ENCODE results near the gene EAPP. TPM values are rescaled to one million over a fixed set of nuclear protein-coding genes. Genes with fewer than 3 reads are reported as not detected.
"Not testable (repeated sequence)": the region's sequence is repeated elsewhere in the genome, so short reads cannot be mapped to it uniquely, and the experiment has no call there.

The EAPP gene
- total RNA-seq, 1 experiment from 2014 or later, result 63.5 TPM

GRCh38 chr14:34488528-34488927 is 51.0 kb downstream of the EAPP start:
- no peak for DNase-seq
- Histone ChIP-seq H3K4me1 (ENCODE audit: low read length) (no peaks in the 10 kb centered on the region), H3K9ac (ENCODE audit: low read length) (no peak overlapping the region), H3K36me3 (ENCODE audit: insufficient read depth, low read length) (no peaks in the 10 kb centered on the region), H3K9me3 (ENCODE audit: low read length) (no peaks in the 10 kb centered on the region), H4K20me1 (ENCODE audit: insufficient read depth, low read depth, low read length) (no peaks in the 10 kb centered on the region), H3K79me2 (ENCODE audit: low read length) (no peaks in the 10 kb centered on the region), H3K4me3 (ENCODE audit: low read length) (no peak overlapping the region), H3K27ac (ENCODE audit: low read length) (no peak overlapping the region), H3K27me3 (ENCODE audit: low read length) (no peaks in the 10 kb centered on the region), H3K4me2 (ENCODE audit: low read depth, low read length, poor library complexity, severe bottlenecking) (no peak overlapping the region), H2AFZ (ENCODE audit: low read length) (no peak overlapping the region), H3K9me2 (replicated peaks; ENCODE audit: insufficient read depth, low read length) (no peaks in the 10 kb centered on the region)

GRCh38 chr14:34484726-34485125 is 54.8 kb downstream of the EAPP start:
- no peak for DNase-seq
- no peak overlapping the region for H3K27ac ChIP-seq (ENCODE audit: low read length)

GRCh38 chr14:34482463-34482862 is 57.0 kb downstream of the EAPP start:
- H3K9ac ChIP-seq (ENCODE audit: low read length), result no peak overlapping the region
- no peak overlapping the region for H3K27ac ChIP-seq (ENCODE audit: low read length)
- no peak overlapping the region for H2AFZ ChIP-seq (ENCODE audit: low read length)
- H3K9me3 ChIP-seq (ENCODE audit: low read length), result no peaks in the 10 kb centered on the region
- DNase-seq, result no peak
- no peaks in the 10 kb centered on the region for H3K9me2 ChIP-seq (replicated peaks; ENCODE audit: insufficient read depth, low read length)
- H3K4me1 ChIP-seq (ENCODE audit: low read length), result no peaks in the 10 kb centered on the region
- H4K20me1 ChIP-seq (ENCODE audit: insufficient read depth, low read depth, low read length), result no peaks in the 10 kb centered on the region
- no peaks in the 10 kb centered on the region for H3K36me3 ChIP-seq (ENCODE audit: insufficient read depth, low read length)
- H3K27me3 ChIP-seq (ENCODE audit: low read length), result no peaks in the 10 kb centered on the region
- no peak overlapping the region for H3K4me3 ChIP-seq (ENCODE audit: low read length)
- H3K4me2 ChIP-seq (ENCODE audit: low read depth, low read length, poor library complexity, severe bottlenecking), result no peak overlapping the region
- H3K79me2 ChIP-seq (ENCODE audit: low read length), result no peaks in the 10 kb centered on the region

More at GRCh38 chr14:34484726-34485125, 54.8 kb downstream of the EAPP start:
- H3K4me3 ChIP-seq (ENCODE audit: low read length), result no peak overlapping the region
- H3K9me3 ChIP-seq (ENCODE audit: low read length), result no peaks in the 10 kb centered on the region
- H4K20me1 ChIP-seq (ENCODE audit: insufficient read depth, low read depth, low read length), result no peaks in the 10 kb centered on the region
- H3K79me2 ChIP-seq (ENCODE audit: low read length), result no peaks in the 10 kb centered on the region
- H3K27me3 ChIP-seq (ENCODE audit: low read length), result no peaks in the 10 kb centered on the region
- H3K4me1 ChIP-seq (ENCODE audit: low read length), result no peaks in the 10 kb centered on the region
- H3K4me2 ChIP-seq (ENCODE audit: low read depth, low read length, poor library complexity, severe bottlenecking), result no peak overlapping the region
- H3K9me2 ChIP-seq (replicated peaks; ENCODE audit: insufficient read depth, low read length), result no peaks in the 10 kb centered on the region
- no peak overlapping the region for H2AFZ ChIP-seq (ENCODE audit: low read length)
- no peak overlapping the region for H3K9ac ChIP-seq (ENCODE audit: low read length)
- H3K36me3 ChIP-seq (ENCODE audit: insufficient read depth, low read length), result no peaks in the 10 kb centered on the region

GRCh38 chr14:34479694-34480093 is 59.8 kb downstream of the EAPP start:
- Histone ChIP-seq H3K4me1 (ENCODE audit: low read length) (no peaks in the 10 kb centered on the region), H3K9ac (ENCODE audit: low read length) (no peak overlapping the region)

GRCh38 chr14:34478261-34478660 is 61.2 kb downstream of the EAPP start:
- Histone ChIP-seq H3K4me3 (ENCODE audit: low read length) (no peak overlapping the region), H3K27ac (ENCODE audit: low read length) (no peak overlapping the region), H3K9me2 (replicated peaks; ENCODE audit: insufficient read depth, low read length) (no peaks in the 10 kb centered on the region), H3K4me1 (ENCODE audit: low read length) (no peaks in the 10 kb centered on the region), H3K79me2 (ENCODE audit: low read length) (no peaks in the 10 kb centered on the region), H3K27me3 (ENCODE audit: low read length) (no peaks in the 10 kb centered on the region), H3K9me3 (ENCODE audit: low read length) (no peaks in the 10 kb centered on the region), H3K4me2 (ENCODE audit: low read depth, low read length, poor library complexity, severe bottlenecking) (no peak overlapping the region), H3K36me3 (ENCODE audit: insufficient read depth, low read length) (no peaks in the 10 kb centered on the region), H3K9ac (ENCODE audit: low read length) (no peak overlapping the region), H4K20me1 (ENCODE audit: insufficient read depth, low read depth, low read length) (no peaks in the 10 kb centered on the region), H2AFZ (ENCODE audit: low read length) (no peak overlapping the region)
- no peak for DNase-seq

More at GRCh38 chr14:34479694-34480093, 59.8 kb downstream of the EAPP start:
- Histone ChIP-seq H3K9me2 (replicated peaks; ENCODE audit: insufficient read depth, low read length) (no peaks in the 10 kb centered on the region), H3K4me3 (ENCODE audit: low read length) (no peak overlapping the region), H3K36me3 (ENCODE audit: insufficient read depth, low read length) (no peaks in the 10 kb centered on the region), H3K27me3 (ENCODE audit: low read length) (no peaks in the 10 kb centered on the region), H3K79me2 (ENCODE audit: low read length) (no peaks in the 10 kb centered on the region), H3K27ac (ENCODE audit: low read length) (no peak overlapping the region), H3K9me3 (ENCODE audit: low read length) (no peaks in the 10 kb centered on the region), H4K20me1 (ENCODE audit: insufficient read depth, low read depth, low read length) (no peaks in the 10 kb centered on the region), H2AFZ (ENCODE audit: low read length) (no peak overlapping the region), H3K4me2 (ENCODE audit: low read depth, low read length, poor library complexity, severe bottlenecking) (no peak overlapping the region)
- no peak for DNase-seq

GRCh38 chr14:34476036-34476435 is 63.5 kb downstream of the EAPP start:
- not testable (repeated sequence) for H3K27me3 ChIP-seq (ENCODE audit: low read length); H3K79me2 ChIP-seq (ENCODE audit: low read length); H3K27ac ChIP-seq (ENCODE audit: low read length); H3K9ac ChIP-seq (ENCODE audit: low read length); H3K4me1 ChIP-seq (ENCODE audit: low read length); H3K36me3 ChIP-seq (ENCODE audit: insufficient read depth, low read length); H3K4me2 ChIP-seq (ENCODE audit: low read depth, low read length, poor library complexity, severe bottlenecking); H3K9me2 ChIP-seq (replicated peaks; ENCODE audit: insufficient read depth, low read length); H3K4me3 ChIP-seq (ENCODE audit: low read length); H4K20me1 ChIP-seq (ENCODE audit: insufficient read depth, low read depth, low read length); H3K9me3 ChIP-seq (ENCODE audit: low read length); H2AFZ ChIP-seq (ENCODE audit: low read length); DNase-seq

- no peak for DNase-seq
- H3K36me3 ChIP-seq (ENCODE audit: insufficient read depth, low read length), result no peaks in the 10 kb centered on the region
- H3K27ac ChIP-seq (ENCODE audit: low read length), result no peak overlapping the region
- no peak overlapping the region for H2AFZ ChIP-seq (ENCODE audit: low read length)
- no peaks in the 10 kb centered on the region for H3K9me2 ChIP-seq (replicated peaks; ENCODE audit: insufficient read depth, low read length)
- H3K27me3 ChIP-seq (ENCODE audit: low read length), result no peaks in the 10 kb centered on the region
- H3K9ac ChIP-seq (ENCODE audit: low read length), result no peak overlapping the region
- no peak overlapping the region for H3K4me3 ChIP-seq (ENCODE audit: low read length)
- no peaks in the 10 kb centered on the region for H3K4me1 ChIP-seq (ENCODE audit: low read length)
- H3K79me2 ChIP-seq (ENCODE audit: low read length), result no peaks in the 10 kb centered on the region
- H4K20me1 ChIP-seq (ENCODE audit: insufficient read depth, low read depth, low read length), result no peaks in the 10 kb centered on the region
- no peak overlapping the region for H3K4me2 ChIP-seq (ENCODE audit: low read depth, low read length, poor library complexity, severe bottlenecking)
- H3K9me3 ChIP-seq (ENCODE audit: low read length), result no peaks in the 10 kb centered on the region
Observed at GRCh38 chr14:34475163-34475562, 64.3 kb downstream of the EAPP start.

- Histone ChIP-seq H3K27ac (ENCODE audit: low read length) (no peak overlapping the region), H3K4me2 (ENCODE audit: low read depth, low read length, poor library complexity, severe bottlenecking) (no peak overlapping the region), H3K36me3 (ENCODE audit: insufficient read depth, low read length) (no peaks in the 10 kb centered on the region), H3K9ac (ENCODE audit: low read length) (no peak overlapping the region), H3K4me1 (ENCODE audit: low read length) (no peaks in the 10 kb centered on the region), H2AFZ (ENCODE audit: low read length) (no peak overlapping the region), H3K9me2 (replicated peaks; ENCODE audit: insufficient read depth, low read length) (no peaks in the 10 kb centered on the region), H3K4me3 (ENCODE audit: low read length) (no peak overlapping the region), H4K20me1 (ENCODE audit: insufficient read depth, low read depth, low read length) (no peaks in the 10 kb centered on the region), H3K27me3 (ENCODE audit: low read length) (no peaks in the 10 kb centered on the region), H3K79me2 (ENCODE audit: low read length) (no peaks in the 10 kb centered on the region), H3K9me3 (ENCODE audit: low read length) (no peaks in the 10 kb centered on the region)
- no peak for DNase-seq
Observed at GRCh38 chr14:34474187-34474679, 65.3 kb downstream of the EAPP start.
